Left ventricle myocardium inferior (tissue), 1 donor: ENCODE measurements around the gene MACF1. TPM values are rescaled to one million over a fixed set of nuclear protein-coding genes. Genes with fewer than 3 reads are reported as not detected.

Source experiments
- DNase-seq: peaks from one replicate; pipeline ENCODE4 v3.0.0-alpha.2; 2020
- H3K27ac ChIP-seq: fragments of 200-600 bp; replicated peaks from 2 replicates; pipeline ENCODE4 v1.8.0; 2021
- H3K27me3 ChIP-seq: fragments of 200-600 bp; 2 replicates; pipeline ENCODE4 v1.8.0; 2021; ENCODE audit warnings: low read depth
- H3K36me3 ChIP-seq: fragments of 200-600 bp; 2 replicates; pipeline ENCODE4 v1.8.0; 2021
- H3K4me1 ChIP-seq: fragments of 200-600 bp; 2 replicates; pipeline ENCODE4 v1.8.0; 2021
- H3K4me3 ChIP-seq: fragments of 200-600 bp; 2 replicates; pipeline ENCODE4 v1.8.0; 2021; ENCODE audit warnings: mild to moderate bottlenecking, moderate library complexity
- H3K9me3 ChIP-seq: fragments of 200-600 bp; replicated peaks from 2 replicates; pipeline ENCODE4 v1.8.0; 2021
- CTCF ChIP-seq: fragments of 200-600 bp; IDR thresholded peaks from 2 replicates; pipeline ENCODE4 v1.8.0; 2021; ENCODE audit warnings: antibody characterized with exemption, mild to moderate bottlenecking, borderline replicate concordance
- intact Hi-C: fragments of 100-400 bp; cut with micrococcal nuclease; formaldehyde crosslinking; loops from one replicate; pipeline ENCODE4 v1.11.0; 2022
- total RNA-seq: library from RNA; stranded (reverse); fragmentation: NEBNext Ultra II Directional; extraction: Animal tissue kit (Norgen Biotek cat#: 25700); gene quantifications from one replicate; pipeline ENCODE4 v1.2.1, GENCODE V29; 2021
- donor health status: DM: no; HTN: yes; CAD: no; lungs with severe emphysema.

Gene MACF1
- total RNA-seq, 1 donor from 2014 or later: 181 TPM

GRCh38 chr1:39522661-39523567, 318.4 kb downstream of the MACF1 start:
- Histone ChIP-seq H3K9me3 (no peaks in the 10 kb centered on the region), H3K27me3 (no peaks in the 10 kb centered on the region), H3K36me3 (peaks cover 22% of the 10 kb centered on the region), H3K27ac (no peak overlapping the region), H3K4me1 (no peaks in the 10 kb centered on the region), H3K4me3 (no peak overlapping the region)
- TF ChIP-seq CTCF: no peak
- intact Hi-C loops: no loop called here
- DNase-seq: no peak

GRCh38 chr1:39524171-39524570, 319.7 kb downstream of the MACF1 start:
- no peak for TF ChIP-seq CTCF
- DNase-seq: no peak
- intact Hi-C loops: no loop called here
- Histone ChIP-seq H3K9me3 (no peaks in the 10 kb centered on the region), H3K27ac (no peak overlapping the region), H3K4me3 (no peak overlapping the region), H3K27me3 (no peaks in the 10 kb centered on the region), H3K4me1 (no peaks in the 10 kb centered on the region), H3K36me3 (peaks cover 34% of the 10 kb centered on the region)

- TF ChIP-seq CTCF: no peak
- Histone ChIP-seq H3K9me3 (no peaks in the 10 kb centered on the region), H3K27ac (no peak overlapping the region), H3K4me3 (no peak overlapping the region), H3K27me3 (no peaks in the 10 kb centered on the region), H3K4me1 (no peaks in the 10 kb centered on the region), H3K36me3 (peaks cover 36% of the 10 kb centered on the region)
- intact Hi-C loops: no loop called here
- no peak for DNase-seq
Measured at GRCh38 chr1:39524591-39525365, 320.3 kb downstream of the MACF1 start.

- intact Hi-C loops: no loop called here
- H3K36me3 ChIP-seq: peaks cover 36% of the 10 kb centered on the region
- no peaks in the 10 kb centered on the region for H3K27me3 ChIP-seq
- no peak for DNase-seq
- H3K4me3 ChIP-seq: no peak overlapping the region
- no peaks in the 10 kb centered on the region for H3K9me3 ChIP-seq
- TF ChIP-seq CTCF: no peak
- no peaks in the 10 kb centered on the region for H3K4me1 ChIP-seq
- H3K27ac ChIP-seq: peak overlapping the region; percentile 42
Measured at GRCh38 chr1:39525366-39526165, 321.1 kb downstream of the MACF1 start.
